ENCODE measurements around the gene NEDD4. TPM values are rescaled to one million over a fixed set of nuclear protein-coding genes. Genes with fewer than 3 reads are reported as not detected.
"Not testable (repeated sequence)": the region's sequence is repeated elsewhere in the genome, so short reads cannot be mapped to it uniquely, and the experiment has no call there.

NEDD4 gene
- total RNA-seq, 2 donors from 2014 or later, result 7.2 to 11.1 TPM

DNA sequence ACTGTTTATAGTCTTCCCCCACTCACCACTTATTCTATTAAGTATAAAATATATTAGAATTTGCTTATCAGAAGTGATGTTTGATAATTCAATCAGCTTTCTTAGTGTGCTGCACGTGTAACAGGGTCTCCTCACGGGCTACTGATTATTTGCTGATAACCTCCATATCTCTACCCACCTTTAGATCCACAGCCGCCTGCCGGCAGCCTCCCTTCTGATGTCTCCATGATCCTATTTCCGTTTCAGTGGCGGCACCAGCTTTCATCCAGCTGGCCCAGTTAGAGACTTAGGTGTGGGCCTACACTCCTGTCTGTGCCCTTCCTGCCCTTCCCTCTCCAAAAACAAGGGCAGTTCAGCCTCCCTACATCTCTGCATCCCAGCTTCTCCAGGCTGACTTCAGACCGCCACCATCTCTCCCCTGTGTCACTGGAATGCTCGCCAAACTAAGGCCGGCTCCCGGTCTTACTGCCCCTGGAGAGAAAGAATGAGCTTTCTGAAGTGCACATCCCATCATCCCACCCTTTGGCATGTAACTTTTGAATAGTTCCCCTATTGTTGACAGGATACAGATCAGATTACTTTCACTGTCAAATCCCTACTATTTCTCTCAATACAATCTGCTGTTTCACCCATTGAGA lies 173.9 kb downstream of the NEDD4 start:
- no peak for ATAC-seq
- H3K36me3 Mint-ChIP-seq (ENCODE audit: low read depth), result no peaks in the 10 kb centered on the region
- DNase-seq, result no peak
- no peak overlapping the region for H3K4me3 Mint-ChIP-seq
- no peaks in the 10 kb centered on the region for H3K9me3 ChIP-seq (ENCODE audit: control insufficient read depth, low read length, poor library complexity, severe bottlenecking)
- peaks cover 7% of the 10 kb centered on the region for H3K27me3 Mint-ChIP-seq
- H3K4me1 Mint-ChIP-seq, result no peaks in the 10 kb centered on the region
- no peak overlapping the region for H3K27ac Mint-ChIP-seq

DNA sequence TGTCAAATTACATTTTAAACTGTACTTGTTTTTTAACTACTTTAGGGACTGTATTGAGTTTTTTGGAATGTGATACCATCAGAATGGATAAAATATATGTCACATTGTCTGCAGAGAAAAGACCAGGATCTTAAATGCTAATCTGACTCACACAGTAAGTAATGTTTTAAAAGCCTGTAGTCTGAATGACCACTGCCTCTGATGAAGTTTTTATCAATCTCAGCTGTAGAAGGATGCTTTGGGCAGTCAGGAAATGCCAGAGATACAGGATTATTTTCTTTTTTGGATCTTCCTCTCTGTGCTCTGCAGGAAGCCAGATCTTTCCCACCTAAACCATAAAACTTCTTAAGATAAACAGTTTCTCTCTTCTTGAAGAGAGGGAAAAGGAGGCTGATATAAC lies 177.4 kb downstream of the NEDD4 start:
- Mint-ChIP-seq H3K27me3 (peaks cover 7% of the 10 kb centered on the region), H3K36me3 (ENCODE audit: low read depth) (no peaks in the 10 kb centered on the region), H3K4me1 (no peaks in the 10 kb centered on the region), H3K4me3 (no peak overlapping the region), H3K27ac (no peak overlapping the region)
- no peaks in the 10 kb centered on the region for H3K9me3 ChIP-seq (ENCODE audit: control insufficient read depth, low read length, poor library complexity, severe bottlenecking)
- ATAC-seq (no peak), DNase-seq (no peak)

DNA sequence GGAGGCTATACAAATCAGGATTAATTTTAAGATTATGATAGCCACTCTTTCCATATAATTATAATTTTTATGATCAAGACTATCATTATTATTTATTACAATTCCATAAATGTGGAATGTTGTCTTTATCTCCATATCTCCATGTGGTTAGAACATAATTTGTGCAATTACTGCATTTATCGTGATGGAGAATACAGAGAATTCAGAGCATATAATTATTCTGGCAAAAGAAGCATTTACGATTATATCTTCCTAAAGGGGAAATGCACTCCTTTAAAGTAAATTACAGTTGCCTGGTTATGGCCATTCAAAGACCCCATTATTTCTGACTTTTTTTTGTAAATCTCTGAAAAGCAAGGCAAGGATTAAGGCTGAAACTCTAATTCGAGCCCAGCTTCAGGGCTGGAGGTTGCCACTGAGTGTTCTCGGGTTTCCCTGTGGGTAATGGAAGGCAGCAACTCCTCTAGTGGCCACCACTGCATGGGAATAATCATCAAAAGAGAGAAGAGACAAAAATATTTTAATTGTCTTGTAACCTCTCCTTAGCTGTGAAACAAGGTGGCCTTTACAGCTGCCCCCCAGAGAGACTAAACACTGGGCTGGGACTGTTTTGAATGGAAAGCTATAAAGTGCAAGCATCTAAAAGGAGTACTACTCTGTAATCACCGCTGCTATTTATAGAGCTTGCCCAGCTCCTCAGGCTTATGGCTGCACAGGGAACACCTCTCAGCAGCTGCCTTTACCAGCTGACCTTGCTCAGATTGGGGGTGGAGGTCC lies 190.6 kb downstream of the NEDD4 start:
- Mint-ChIP-seq H3K4me1 (no peaks in the 10 kb centered on the region), H3K36me3 (ENCODE audit: low read depth) (peaks cover 2% of the 10 kb centered on the region), H3K4me3 (no peak overlapping the region), H3K27ac (no peak overlapping the region), H3K27me3 (peaks cover 58% of the 10 kb centered on the region)
- DNase-seq (no peak), ATAC-seq (no peak)
- no peaks in the 10 kb centered on the region for H3K9me3 ChIP-seq (ENCODE audit: control insufficient read depth, low read length, poor library complexity, severe bottlenecking)

GRCh38 chr15:55800216-55800615 lies 193.2 kb downstream of the NEDD4 start:
- Mint-ChIP-seq H3K4me1 (no peaks in the 10 kb centered on the region), H3K4me3 (no peak overlapping the region), H3K27me3 (peaks cover 59% of the 10 kb centered on the region), H3K36me3 (ENCODE audit: low read depth) (peaks cover 2% of the 10 kb centered on the region), H3K27ac (no peak overlapping the region)
- no peaks in the 10 kb centered on the region for H3K9me3 ChIP-seq (ENCODE audit: control insufficient read depth, low read length, poor library complexity, severe bottlenecking)
- ATAC-seq (no peak), DNase-seq (no peak)

- H3K4me1 Mint-ChIP-seq, result no peaks in the 10 kb centered on the region
- H3K36me3 Mint-ChIP-seq (ENCODE audit: low read depth), result peaks cover 2% of the 10 kb centered on the region
- no peak overlapping the region for H3K27ac Mint-ChIP-seq
- H3K27me3 Mint-ChIP-seq, result peaks cover 54% of the 10 kb centered on the region
- ATAC-seq, result no peak
- no peaks in the 10 kb centered on the region for H3K9me3 ChIP-seq (ENCODE audit: control insufficient read depth, low read length, poor library complexity, severe bottlenecking)
- no peak for DNase-seq
- H3K4me3 Mint-ChIP-seq, result no peak overlapping the region
These were observed 193.9 kb downstream of the NEDD4 start for GRCh38 chr15:55799291-55800212.

DNA sequence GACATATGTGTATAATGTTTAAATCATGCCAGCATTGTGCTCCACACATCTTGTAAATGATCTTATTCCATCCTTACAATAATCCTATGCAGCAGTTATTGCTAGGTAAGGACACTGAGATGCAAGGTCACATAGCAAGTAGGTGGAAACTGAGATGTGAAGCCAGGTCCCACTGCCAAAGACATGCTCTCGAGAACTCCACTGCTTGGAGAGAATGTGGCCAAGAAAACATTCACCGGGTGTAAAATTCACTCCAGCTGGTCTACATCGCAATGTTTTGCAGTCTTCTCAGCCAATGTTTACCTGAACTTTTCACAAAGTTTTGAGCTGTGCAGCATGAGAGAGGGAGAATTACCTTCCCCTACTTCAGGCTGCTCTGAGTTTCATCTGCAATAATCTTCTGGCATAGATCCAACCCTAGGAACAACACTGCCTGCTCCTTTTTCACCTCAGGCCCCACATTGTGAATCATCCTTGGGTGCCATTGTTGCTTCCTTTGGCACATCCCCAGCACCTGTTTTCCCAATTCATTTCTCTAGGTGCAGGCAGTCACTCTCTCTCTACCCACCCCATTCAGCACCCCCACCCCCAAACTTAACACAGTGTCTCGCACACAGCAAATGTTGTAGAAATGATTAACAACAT lies 197.0 kb downstream of the NEDD4 start:
- no peaks in the 10 kb centered on the region for H3K9me3 ChIP-seq (ENCODE audit: control insufficient read depth, low read length, poor library complexity, severe bottlenecking)
- Mint-ChIP-seq H3K27ac (no peak overlapping the region), H3K36me3 (ENCODE audit: low read depth) (no peaks in the 10 kb centered on the region), H3K27me3 (peaks cover 32% of the 10 kb centered on the region), H3K4me1 (no peaks in the 10 kb centered on the region), H3K4me3 (no peak overlapping the region)
- ATAC-seq (no peak), DNase-seq (no peak)

- ATAC-seq, result no peak
- Mint-ChIP-seq H3K4me3 (no peak overlapping the region), H3K27me3 (peaks cover 25% of the 10 kb centered on the region)
These were observed 198.4 kb downstream of the NEDD4 start for GRCh38 chr15:55795031-55795430.

GRCh38 chr15:55791551-55792400 lies 201.6 kb downstream of the NEDD4 start:
- no peak overlapping the region for H3K27ac Mint-ChIP-seq
- H3K4me3 Mint-ChIP-seq, result no peak overlapping the region
- peaks cover 17% of the 10 kb centered on the region for H3K27me3 Mint-ChIP-seq
- peaks cover 4% of the 10 kb centered on the region for H3K36me3 Mint-ChIP-seq (ENCODE audit: low read depth)
- no peak for ATAC-seq
- H3K9me3 ChIP-seq (ENCODE audit: control insufficient read depth, low read length, poor library complexity, severe bottlenecking), result no peaks in the 10 kb centered on the region
- DNase-seq, result no peak
- H3K4me1 Mint-ChIP-seq, result peaks cover 2% of the 10 kb centered on the region

More at GRCh38 chr15:55795031-55795430, 198.4 kb downstream of the NEDD4 start:
- no peak for DNase-seq
- no peaks in the 10 kb centered on the region for H3K4me1 Mint-ChIP-seq
- H3K9me3 ChIP-seq (ENCODE audit: control insufficient read depth, low read length, poor library complexity, severe bottlenecking), result no peaks in the 10 kb centered on the region
- no peak overlapping the region for H3K27ac Mint-ChIP-seq
- H3K36me3 Mint-ChIP-seq (ENCODE audit: low read depth), result no peaks in the 10 kb centered on the region

DNA sequence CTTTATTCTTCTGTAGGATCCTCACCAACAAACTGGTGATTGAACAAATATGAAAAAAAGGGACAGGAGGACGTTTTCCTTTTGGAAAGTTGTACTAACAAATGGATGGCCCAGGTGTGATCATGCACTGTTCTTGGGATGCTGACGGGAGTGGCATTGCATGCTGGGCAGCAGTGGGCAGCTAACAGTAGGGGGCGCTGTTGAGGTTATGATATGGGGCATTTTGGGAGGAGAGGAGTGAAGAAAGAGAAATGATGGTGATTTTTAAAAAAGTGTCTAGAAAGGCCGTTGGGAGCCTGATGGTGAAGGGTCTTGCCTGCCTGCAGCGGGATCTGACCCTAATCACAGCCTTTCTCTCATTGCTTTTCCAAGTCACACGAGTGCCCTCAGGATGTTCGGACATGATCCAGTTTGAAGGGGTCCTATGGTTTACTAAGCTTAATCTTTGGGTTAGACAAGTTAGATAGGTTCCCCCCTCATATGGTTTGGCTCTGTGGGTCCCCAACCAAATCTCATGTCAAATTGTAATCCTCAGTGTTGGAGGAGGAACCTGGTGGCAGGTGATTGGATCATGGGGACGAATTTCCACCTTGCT lies 204.2 kb downstream of the NEDD4 start:
- DNase-seq, result peak; percentile 16 to 41 (median 23)
- Mint-ChIP-seq H3K27me3 (peaks cover 18% of the 10 kb centered on the region), H3K36me3 (ENCODE audit: low read depth) (peaks cover 4% of the 10 kb centered on the region), H3K4me1 (peaks cover 2% of the 10 kb centered on the region), H3K27ac (no peak overlapping the region), H3K4me3 (no peak overlapping the region)
- ATAC-seq, result peak; percentile 49
- no peaks in the 10 kb centered on the region for H3K9me3 ChIP-seq (ENCODE audit: control insufficient read depth, low read length, poor library complexity, severe bottlenecking)

DNA sequence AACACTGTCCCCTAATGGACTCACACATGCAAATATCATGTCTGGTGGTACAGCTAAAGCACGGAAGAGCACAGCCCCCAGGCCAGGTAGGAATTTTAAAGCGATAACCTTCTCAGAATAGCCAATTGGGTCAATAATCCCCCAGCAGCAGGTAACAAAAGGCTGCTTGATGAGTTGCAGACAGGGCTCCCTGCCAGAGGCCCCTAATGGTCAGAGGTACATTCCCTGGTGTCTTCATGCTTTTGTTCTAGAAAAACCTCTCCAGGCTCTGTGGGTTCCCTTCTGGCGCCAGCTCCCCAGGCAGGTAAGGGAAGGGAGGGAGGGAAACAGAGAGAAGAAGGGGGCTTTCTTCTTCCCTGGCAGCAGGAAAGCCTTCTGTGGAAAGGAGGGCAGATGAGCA lies 207.1 kb downstream of the NEDD4 start:
- no peaks in the 10 kb centered on the region for H3K9me3 ChIP-seq (ENCODE audit: control insufficient read depth, low read length, poor library complexity, severe bottlenecking)
- Mint-ChIP-seq H3K4me3 (no peak overlapping the region), H3K4me1 (peaks cover 2% of the 10 kb centered on the region), H3K27ac (no peak overlapping the region), H3K27me3 (peaks cover 41% of the 10 kb centered on the region), H3K36me3 (ENCODE audit: low read depth) (peaks cover 7% of the 10 kb centered on the region)
- ATAC-seq, result no peak
- no peak for DNase-seq

DNA sequence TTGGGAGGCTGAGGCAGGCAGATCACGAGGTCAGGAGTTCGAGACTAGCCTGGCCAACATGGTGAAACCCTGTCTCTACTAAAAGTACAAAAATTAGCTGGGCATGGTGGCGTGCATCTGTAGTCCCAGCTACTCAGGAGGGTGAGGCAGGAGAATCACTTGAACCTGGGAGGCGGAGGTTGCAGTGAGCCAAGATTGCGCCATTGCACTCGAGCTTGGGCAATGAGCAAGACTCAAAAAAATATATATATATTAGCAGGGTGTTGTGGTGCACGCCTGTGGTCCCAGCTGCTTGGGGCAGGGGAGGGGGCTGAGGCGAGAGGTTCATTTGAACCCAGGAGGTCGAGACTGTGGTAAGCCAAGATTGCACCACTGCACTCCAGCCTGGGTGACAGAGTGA lies 207.8 kb downstream of the NEDD4 start:
- H3K9me3 ChIP-seq (ENCODE audit: control insufficient read depth, low read length, poor library complexity, severe bottlenecking); H3K4me3 Mint-ChIP-seq; ATAC-seq; H3K36me3 Mint-ChIP-seq (ENCODE audit: low read depth); H3K4me1 Mint-ChIP-seq; DNase-seq; H3K27ac Mint-ChIP-seq: not testable (repeated sequence)
- H3K27me3 Mint-ChIP-seq, result peaks cover 42% of the 10 kb centered on the region

GRCh38 chr15:55784286-55784685 lies 209.1 kb downstream of the NEDD4 start:
- no peak overlapping the region for H3K4me3 Mint-ChIP-seq
- H3K36me3 Mint-ChIP-seq (ENCODE audit: low read depth), result peaks cover 10% of the 10 kb centered on the region
- no peak for DNase-seq
- no peak overlapping the region for H3K27ac Mint-ChIP-seq
- peaks cover 44% of the 10 kb centered on the region for H3K27me3 Mint-ChIP-seq
- no peak for ATAC-seq
- H3K4me1 Mint-ChIP-seq, result peaks cover 2% of the 10 kb centered on the region
- no peaks in the 10 kb centered on the region for H3K9me3 ChIP-seq (ENCODE audit: control insufficient read depth, low read length, poor library complexity, severe bottlenecking)

Data from T-helper 17 cell (primary cell).